GM18873 (cell line): Measurements from ENCODE around the gene TOX2.

ENCODE experiments used
- ATAC-seq: cut with Tn5 transposase; IDR thresholded peaks from one replicate; pipeline ENCODE4 v1.9.1; 2021; ENCODE audit warnings: mild to moderate bottlenecking, moderate library complexity, moderate number of reproducible peaks; ENCODE audit not compliant: unreplicated experiment, low FRiP score

TOX2 gene

DNA sequence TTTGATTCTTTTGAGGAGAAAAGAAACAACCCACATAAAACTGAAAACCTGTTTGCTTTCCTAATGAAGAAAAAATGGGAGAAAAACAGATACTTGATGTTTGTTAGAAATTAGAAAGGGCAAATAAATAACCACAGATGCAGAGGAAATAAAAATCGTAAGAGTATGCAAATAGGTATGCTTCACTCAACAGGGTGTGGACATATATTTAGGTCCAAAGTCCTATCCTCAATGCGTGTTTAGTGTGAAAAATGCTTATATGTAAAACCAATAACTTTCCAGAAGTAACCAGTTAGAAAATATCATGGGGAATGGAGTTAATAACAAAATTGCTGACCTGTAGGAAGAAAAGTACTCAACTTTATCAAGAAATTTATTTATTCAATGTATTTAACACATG lies 135.7 kb downstream of the TOX2 start:
- no peak for ATAC-seq

DNA sequence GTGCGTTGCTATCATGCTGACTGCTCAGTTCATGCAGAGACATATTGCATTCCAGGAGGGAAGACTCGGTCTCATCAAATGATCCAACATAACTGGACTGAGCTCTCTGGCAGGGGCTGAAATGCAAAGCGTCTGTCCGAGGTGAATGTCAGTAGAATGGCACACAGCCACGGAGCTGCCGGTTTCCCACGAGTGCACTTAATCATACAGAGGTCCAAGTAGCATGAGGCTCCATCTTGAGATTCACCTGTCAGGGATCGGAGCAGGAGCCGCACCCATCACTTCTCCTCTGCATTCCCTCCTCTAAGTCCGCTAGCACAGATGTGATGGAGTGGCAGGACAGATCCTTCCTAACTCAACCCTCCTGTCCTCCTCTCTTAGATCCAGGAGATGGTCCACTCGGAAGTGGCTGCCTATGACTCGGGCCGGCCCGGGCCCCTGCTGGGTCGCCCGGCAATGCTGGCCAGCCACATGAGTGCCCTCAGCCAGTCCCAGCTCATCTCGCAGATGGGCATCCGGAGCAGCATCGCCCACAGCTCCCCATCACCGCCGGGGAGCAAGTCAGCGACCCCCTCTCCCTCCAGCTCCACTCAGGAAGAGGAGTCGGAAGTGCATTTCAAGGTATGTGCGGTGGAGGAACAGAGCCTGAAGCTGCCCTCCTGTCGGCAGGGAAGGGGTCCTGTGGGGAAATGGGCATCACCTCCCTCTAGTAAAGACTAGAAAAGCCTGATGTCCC lies 136.4 kb downstream of the TOX2 start:
- ATAC-seq: no peak

DNA sequence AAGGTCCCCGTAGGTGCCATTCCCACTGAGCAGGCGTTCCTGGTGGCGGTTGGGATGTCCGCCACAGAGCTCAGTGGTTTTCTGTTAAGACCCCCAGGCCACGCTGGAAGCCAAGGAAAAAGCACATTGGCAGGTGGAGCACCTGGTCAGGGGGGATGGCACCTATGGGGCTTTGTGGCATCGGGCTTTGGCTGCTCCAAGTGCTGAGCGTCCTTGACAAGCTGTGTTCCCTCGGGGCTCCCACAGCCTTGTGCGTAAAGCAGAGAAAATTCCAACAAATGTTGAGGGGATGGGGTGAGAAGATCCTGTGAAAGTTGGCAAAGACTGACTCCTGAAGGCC lies 137.0 kb downstream of the TOX2 start:
- ATAC-seq: no peak

- no peak for ATAC-seq
Observed at GRCh38 chr20:44052166-44052565, 137.5 kb downstream of the TOX2 start.

DNA sequence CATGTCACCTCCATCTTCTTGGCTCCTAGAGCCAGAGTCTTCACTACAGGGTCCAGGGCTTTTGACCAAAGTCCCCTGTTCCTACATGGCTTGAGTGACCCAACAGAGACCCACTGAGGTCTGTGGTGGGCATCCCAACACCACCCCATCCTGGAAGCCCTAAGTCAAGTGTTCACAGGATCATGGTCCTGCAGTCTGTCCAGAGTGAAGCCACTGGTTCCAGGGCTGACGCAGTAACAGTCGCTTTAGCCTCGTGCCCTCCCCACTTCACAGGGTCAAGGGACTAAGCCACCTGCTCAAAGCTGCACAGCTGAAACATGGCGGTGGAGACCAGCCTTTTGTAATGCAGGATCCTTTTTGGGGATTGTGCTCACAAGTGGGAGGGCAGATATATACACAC lies 138.4 kb downstream of the TOX2 start:
- ATAC-seq: no peak

GRCh38 chr20:44054118-44054517 lies 139.5 kb downstream of the TOX2 start:
- no peak for ATAC-seq

GRCh38 chr20:44054849-44055248 lies 140.2 kb downstream of the TOX2 start:
- no peak for ATAC-seq

GRCh38 chr20:44056010-44056698 lies 141.5 kb downstream of the TOX2 start:
- ATAC-seq: no peak

DNA sequence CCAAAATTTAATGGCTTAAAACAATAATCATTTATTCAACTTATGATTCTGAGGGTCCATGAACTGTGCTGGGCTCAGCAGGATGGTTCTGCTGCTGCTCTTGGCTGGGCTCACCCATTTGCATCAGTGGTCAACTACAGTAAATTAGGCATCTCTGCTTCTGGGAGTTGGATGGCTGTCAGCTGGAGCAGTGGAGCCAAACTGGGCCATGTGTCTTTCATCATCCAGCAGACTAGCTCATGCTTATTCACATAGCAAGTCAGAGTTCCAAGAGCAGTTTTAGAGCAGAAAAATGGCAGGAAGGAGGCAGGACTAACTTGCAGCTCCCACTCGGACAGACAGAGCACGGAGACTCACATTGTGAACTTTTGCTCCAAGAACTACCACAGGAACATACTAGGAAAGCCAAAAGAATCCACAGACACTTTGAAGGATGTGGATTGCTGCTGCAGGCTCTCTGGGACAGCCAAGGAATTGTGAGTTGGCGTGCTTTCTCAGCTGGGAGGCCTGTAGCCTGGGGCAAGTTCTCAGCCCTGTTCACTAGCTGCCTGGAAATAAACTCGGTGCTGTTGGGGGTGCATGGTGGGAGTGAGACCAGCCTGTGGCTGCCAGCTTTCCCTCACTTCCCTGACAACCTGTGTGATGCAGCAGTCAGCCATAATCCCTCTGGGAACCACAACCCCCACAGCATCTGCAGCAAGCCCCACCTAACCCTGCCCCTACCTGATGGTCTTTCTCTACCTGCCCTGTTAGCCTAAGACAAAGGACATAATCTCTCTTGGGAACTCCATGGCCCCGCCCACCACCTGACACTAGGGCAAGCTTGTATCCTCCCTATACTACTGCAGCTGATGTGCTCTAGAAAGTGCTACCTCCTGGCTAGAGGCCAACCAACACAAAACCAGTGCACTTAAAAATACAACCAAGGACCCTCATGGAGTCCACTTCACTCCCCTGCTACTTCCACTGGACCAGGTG lies 143.3 kb downstream of the TOX2 start:
- no peak for ATAC-seq

GRCh38 chr20:44064501-44065400 lies 150.1 kb downstream of the TOX2 start:
- no peak for ATAC-seq

DNA sequence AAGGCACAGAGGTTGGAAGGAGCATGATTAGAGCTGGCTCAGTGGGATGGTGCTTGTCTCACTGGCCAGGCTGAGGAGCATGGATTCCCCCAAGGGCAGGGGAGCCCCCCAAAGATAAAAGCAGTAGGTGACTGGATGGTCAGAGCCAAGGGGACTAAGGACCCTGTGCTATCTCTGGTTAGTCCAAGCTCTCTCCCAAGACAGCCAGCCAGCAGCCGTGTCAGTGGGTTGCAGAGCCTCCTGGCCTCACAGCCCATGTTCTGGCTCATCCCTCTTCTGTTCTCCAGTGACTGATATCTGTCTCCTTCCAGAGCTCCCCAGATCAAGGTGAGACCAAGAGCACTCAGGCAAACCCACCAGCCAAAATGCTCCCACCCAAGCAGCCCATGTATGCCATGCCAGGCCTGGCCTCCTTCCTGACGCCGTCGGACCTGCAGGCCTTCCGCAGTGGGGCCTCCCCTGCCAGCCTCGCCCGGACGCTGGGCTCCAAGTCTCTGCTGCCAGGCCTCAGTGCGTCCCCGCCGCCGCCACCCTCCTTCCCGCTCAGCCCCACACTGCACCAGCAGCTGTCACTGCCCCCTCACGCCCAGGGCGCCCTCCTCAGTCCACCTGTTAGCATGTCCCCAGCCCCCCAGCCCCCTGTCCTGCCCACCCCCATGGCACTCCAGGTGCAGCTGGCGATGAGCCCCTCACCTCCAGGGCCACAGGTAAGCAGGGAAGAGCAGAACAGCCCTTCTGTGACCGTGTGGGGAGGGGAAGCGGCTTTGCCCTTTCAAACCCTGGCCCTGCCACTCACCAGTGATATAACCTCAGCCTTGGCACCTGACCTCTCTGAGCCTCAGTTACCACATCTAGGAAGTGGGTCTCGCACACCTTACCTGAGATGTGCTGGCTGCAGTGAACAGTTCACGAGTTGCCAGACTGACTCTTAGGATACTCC lies 151.0 kb downstream of the TOX2 start:
- ATAC-seq: no peak

DNA sequence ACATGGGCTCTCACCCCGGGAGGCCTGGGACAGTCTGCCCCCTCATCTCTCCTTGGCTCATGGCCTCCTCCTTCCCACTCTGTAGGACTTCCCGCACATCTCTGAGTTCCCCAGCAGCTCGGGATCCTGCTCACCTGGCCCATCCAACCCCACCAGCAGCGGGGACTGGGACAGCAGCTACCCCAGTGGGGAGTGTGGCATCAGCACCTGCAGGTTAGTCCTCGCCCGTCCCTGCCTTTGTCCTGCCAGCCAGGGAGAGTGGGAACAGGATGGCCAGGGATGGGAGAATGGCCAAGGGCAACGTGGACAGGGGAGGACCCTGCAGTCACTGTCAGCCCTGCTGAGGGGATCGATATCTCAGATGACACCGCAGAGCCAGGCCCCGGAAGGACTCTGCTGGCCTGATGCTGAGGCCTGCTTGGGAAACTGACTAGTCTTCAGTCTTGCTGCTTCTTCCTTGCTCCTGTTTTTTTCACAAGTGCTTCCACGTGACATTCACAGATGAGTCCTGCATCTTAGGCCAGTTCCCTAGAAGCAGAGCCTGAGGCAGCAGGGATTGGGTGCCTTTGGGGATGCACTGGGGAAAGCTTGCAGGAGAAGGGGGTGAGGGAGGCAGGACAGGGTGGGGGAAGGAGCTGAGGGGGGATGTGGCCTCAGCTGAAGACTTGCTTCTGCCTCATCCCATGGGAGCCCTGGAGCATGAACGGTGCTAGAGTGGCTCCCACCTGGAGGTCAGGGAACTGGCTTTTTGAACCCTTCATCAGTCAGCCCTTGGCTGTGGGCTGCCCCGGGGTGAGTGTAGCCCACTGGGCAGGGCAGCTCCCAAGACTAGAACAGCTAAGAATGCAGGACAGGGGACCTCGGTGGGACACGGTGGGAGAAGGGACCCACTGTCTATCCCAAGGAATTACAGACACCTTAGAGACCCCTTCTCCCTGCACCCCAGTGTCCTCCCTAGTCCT lies 152.3 kb downstream of the TOX2 start:
- no peak for ATAC-seq

DNA sequence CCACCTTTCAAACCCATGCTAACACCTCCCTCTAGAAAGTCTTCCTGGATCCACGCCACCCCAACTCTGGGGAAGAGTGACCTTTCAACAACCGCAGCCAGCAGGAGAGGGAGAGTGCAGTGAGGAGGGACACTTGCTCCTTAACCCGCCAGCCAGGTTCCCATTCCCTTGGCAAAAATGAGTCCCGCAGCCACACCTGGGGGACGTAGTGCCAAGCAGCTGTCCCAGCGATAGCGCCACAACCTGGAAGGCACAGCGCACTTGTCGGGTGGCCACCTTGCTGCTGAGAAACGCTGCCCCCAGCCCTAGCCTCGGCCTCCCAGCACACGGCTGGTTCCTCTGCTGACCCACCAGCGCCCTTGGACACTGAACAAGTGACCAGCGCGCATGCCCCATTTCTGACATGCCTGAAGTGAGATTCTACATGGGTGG lies 153.0 kb downstream of the TOX2 start:
- no peak for ATAC-seq

- ATAC-seq: no peak
Observed at GRCh38 chr20:44068316-44069201, 153.9 kb downstream of the TOX2 start.

- ATAC-seq: no peak
Observed at GRCh38 chr20:44069203-44070011, 154.8 kb downstream of the TOX2 start.
